Bone marrow (tissue), 2 donors: ENCODE results near the gene SOX9.

Experiments used
- DNase-seq, 2 donors: peaks; one replicate each; lab custom pipeline; 2025; lab: John Stamatoyannopoulos, UW

The SOX9 gene

DNA sequence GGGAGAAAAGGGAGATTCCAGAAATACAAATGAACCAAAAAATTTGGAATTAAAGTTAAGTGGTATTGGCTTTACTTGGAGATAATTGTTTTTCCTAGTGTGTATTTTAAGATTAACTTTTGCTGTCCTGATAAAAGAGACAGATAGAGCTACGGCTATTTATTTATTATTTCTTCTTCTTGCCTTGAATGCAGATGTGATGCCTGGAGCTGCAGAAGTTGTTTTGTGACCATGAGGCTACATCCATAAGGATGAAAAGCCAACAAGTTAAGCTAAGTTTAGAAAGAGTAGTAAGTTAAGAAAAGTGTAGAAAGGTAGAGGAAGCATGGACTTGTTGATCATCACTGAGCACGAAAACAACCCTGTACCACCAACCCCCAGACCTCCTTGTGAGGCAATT, 41.7 kb downstream of the SOX9 start:
- DNase-seq: no peak

DNA sequence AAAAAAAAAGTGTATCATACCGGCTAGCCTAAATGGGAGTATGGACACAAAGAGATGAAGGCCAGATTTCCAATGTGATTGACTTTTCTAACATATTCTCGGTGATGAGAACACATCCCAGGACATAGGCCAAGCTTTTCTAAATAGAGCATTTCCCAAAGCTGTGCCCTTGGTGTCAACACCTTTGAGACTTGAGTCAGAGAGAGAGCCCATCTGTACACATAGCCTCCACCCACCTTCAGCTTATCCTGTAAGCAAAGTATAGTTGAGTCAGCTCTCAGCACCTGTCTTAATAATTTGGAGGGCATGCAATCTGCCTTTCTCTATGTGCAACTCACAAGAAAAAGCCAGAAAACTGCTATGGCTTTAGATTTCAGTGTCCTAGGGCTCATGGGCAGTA, 42.7 kb downstream of the SOX9 start:
- no peak for DNase-seq

DNA sequence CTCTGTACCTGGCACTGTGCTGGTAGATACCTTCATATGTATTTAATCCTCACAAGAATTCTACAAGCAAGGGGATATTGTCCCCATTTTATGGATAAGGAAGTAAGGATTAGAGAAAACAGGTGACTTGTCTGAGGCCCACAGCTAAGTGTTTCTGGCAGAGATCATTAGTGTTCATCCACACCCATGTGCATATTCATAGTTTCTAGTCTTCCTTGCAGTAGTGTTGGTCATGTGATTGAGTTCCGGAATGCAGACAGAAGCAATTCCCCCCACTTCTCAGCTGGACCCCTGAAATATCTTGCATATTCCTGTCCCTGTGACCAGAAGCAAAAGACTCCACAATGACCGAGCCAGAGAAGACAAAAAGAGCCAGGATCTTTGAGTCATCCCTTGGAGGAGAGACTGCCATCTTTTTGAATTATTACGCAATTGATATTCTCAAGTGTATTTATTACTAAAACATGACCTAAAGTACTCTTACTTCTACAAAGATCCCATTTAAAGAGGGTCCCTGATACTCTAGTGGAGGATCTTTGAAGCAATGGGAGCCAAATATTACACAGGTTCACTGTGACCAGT, 43.4 kb downstream of the SOX9 start:
- DNase-seq: no peak

DNA sequence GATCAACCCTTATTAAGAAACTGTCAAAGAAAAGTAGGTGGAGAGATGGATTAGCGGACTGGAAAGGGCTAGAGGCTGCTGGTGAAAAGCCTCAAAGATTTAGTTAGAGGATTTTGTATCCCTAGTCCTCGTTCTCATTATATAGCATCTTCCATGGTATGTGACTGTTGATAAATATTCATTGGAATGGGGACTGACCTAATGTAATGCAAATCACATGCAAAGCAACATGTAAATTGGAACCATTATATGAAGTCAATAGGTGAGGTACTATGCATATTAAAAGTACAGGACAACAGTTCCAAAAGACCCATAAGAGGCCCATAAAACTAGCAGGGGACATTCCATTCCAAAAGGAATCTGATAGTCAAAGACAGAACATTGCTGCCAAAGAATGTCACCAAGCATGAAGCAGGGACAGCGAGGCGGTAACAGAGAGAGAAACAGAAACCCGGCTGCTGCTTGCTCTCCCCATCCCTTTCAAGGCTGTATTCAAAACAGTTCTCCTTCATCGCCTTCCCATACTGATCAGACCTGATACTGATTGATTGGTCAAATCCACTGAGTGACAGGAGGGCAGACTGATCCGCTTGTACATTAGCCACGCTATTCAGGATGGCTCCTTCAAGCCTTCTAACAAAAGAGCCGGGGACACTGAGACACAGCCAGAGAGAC, 44.5 kb downstream of the SOX9 start:
- no peak for DNase-seq

DNA sequence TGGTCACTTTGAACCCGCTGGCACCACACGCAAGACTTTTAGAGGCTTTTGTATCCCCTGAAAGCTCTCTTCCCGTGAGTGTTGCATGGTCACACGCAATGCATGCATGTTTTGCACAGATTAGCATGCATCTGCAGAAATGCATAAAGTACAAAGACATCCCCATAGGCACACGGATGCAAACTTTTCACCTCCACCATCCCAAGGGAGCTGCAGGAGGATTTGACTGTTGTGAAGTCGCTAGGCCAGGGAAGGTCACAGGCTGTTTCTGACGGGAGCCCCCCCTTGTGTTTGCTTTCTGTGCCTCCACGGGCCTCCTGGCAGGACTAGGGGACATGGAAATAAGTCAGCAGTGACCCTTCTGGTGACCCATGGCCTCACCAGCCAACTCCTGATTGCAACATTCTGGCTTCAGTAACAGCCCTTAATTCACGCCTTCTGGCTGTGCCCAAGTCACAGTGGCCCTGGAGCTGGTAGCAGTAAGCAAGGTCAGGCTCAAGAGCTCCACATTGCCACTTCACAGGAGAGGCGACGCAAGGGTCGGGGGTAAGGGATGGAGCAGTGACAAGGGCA, 45.1 kb downstream of the SOX9 start:
- DNase-seq: no peak

DNA sequence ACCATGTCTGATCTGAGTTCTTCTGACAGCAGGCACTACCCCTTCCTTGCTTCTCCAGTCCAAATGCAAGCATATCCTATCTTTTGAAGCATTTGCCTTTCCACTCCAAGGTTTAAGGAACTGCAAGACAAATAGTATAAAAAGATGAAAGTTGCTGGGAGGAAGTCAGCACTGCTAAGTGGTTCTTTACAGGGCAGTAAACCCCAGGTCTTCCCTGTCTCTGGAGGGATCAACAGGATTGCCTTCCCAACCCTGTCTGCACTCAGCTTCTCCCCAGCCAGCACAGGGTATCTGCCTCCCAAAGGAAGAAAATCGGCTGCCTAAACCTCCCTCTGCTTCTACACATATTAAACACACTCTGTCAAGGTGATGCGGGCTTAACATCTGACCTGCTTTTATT, 46.8 kb downstream of the SOX9 start:
- DNase-seq: no peak

DNA sequence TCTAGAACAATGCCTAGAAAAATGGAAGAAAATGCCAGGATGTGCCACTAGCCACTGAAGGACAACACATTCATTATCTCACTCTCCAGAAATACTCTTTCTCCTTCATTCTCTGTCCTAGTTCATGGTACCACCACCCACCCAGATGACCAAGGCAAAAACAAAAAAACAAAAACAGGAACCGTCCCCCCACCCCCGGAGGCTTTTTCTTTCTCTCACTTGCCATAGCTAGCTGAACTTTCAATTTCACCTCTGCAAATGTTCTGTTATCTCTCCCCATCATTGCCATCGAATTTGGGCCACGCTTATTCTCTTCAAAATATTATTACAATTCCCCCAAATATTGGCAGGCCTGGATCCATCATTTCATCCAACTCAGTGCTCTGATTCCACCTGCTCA, 49.0 kb downstream of the SOX9 start:
- DNase-seq: no peak

DNA sequence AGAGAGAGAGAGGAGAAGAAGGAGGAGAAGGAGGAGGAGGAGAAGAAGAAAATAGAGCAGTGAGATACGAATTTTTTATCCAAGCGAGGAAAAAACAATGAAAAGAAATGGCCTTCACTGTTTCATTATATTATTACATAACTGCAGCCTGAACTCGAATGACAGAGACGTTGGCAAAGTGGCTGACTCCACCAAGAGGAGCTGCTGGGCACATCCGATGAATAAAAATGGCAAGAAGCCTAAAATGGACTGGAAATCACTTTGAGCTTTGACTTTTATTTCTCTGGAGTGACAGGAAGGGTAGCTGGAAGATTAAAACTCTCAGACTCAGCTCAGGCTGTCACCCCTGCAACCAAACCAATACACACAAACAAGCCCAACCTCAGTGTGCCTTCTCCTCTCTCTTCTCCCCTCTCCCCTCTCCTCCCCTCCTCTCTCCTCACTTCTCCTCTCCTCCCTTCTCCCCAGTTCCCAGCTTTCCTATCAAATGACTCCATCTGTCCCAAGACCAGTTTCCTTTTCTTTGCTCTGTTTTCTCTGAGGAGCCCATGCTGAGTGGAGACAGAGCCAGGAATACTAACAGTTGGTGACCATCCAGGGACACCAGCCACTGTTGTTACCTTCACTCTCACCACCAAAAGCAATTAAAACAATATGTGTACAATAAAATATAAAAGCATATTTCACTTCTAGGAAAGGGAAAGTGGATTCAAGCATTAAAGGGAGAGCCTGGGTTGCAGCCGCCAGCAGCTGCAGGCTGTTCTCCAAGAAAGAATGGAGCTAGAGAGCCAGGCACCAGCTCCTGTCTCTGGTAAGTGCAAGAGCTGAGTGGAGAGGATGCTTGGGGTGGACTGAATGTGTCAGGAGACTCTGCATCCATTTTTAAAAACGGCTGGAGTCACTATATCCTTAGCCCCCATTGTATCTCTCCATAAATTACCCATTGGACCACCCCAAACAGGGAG, 51.2 kb downstream of the SOX9 start:
- no peak for DNase-seq

DNA sequence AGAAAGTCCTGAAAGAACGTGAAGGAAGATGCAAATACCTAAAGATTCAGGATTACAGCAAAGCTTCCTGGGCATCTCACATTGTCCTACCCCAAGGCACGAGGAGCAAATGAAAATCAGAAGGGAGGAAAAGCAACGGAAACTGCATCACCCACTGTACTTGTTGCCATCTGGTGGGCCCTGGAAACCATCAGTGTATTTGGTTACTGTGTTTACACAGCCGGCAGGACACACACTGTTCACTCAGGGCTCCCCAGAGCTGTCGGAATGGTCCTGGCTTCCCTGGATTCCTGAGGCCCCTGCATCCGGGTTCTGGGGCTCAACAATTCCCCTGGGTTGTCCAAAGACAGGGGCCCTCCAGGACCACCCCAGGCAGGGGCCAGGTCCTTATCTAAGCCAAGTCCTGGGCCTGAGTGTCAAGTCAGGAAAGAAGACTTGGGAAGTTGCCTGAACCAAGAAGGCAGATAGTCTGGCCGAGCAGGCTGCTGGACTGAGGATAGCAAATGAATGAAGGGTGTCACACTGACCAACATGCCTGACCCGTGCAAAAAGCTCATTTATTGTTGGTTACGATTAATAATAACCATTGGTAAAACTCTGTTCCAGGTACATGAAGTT, 52.8 kb downstream of the SOX9 start:
- no peak for DNase-seq

DNA sequence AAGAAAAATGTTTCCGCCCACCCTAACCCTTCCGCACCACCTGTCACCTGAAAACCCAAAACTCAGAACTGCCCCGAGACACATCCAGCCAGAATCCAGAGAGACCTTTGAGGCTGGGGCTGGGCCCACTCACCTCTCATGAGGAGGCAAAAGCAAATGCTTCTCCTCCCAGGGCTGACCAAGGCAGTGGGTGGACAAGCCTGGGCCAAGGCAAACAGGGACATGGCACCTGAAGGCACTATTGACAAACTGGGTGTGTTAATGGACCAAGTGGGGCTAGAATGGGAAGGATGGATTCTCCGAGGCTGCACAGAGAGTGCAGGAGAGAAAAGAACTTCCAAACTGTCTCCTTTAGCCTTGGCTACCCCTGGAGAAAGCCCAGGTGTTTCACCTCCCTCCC, 54.4 kb downstream of the SOX9 start:
- no peak for DNase-seq
